Measurements from ENCODE around the gene TRHDE.

Gene TRHDE

DNA sequence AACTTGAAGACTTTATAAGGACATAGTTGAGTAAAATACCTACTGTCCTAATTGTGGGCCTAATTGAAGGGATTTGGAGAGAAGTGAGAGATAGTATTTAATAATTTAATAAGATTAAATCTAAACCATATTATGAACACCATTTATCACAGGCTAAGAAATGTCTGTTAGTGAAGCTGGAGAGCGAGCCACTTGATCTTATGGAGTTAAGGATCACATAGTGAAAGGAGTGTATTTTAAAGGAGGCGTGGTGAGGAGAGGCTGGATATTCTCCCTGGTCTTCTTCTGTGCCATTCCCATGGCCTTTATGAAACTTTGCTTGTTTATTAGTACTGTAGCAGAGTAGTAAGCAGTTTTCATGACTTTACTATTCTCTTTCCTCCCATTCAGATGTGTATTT lies 172.4 kb downstream of the TRHDE start:
- no peak for FAIRE-seq

- FAIRE-seq: no peak
Measured at GRCh38 chr12:72448089-72448488, 175.9 kb downstream of the TRHDE start.

DNA sequence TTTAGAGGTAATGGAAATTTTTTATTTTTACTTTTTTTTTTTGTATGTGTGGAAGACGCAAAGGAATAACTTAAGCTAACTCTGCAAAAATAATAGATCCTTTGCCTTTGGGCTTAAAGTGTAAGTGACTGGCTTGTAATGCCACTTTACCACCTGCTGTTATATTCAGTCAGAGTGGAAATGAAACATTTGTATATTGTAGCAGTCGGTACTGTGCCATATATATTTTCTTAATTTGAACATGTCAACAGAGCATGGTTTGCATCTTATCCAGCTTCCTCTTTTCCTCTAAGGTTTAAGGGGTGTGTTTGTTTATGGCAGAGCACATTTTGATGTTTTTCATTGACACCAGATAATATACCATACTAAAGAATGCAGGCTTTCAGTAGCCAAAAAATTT lies 176.6 kb downstream of the TRHDE start:
- FAIRE-seq: no peak

DNA sequence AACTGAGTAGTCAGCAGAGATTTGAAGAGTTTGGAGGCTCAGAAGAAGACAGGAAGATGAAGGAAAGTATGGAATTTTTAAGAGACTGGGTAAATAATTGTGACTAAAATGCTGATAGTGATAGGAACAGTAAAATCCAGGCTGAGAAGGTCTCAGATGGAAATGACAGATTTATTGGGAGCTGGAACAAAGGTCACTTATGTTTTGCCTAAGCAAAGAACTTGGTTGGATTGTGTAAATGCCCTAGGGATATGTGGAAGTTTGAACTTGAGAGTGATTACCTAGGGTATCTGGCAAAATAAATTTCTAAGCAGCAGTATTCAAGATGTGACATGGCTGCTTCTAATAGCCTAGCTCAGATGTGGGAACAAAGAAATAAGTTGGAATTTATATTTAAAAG lies 180.9 kb downstream of the TRHDE start:
- no peak for FAIRE-seq

- no peak for FAIRE-seq
Measured at GRCh38 chr12:72453550-72453949, 181.4 kb downstream of the TRHDE start.

- FAIRE-seq: no peak
Measured at GRCh38 chr12:72464471-72464870, 192.3 kb downstream of the TRHDE start.

GRCh38 chr12:72465155-72465554 lies 193.0 kb downstream of the TRHDE start:
- peak; percentile 41 for FAIRE-seq

DNA sequence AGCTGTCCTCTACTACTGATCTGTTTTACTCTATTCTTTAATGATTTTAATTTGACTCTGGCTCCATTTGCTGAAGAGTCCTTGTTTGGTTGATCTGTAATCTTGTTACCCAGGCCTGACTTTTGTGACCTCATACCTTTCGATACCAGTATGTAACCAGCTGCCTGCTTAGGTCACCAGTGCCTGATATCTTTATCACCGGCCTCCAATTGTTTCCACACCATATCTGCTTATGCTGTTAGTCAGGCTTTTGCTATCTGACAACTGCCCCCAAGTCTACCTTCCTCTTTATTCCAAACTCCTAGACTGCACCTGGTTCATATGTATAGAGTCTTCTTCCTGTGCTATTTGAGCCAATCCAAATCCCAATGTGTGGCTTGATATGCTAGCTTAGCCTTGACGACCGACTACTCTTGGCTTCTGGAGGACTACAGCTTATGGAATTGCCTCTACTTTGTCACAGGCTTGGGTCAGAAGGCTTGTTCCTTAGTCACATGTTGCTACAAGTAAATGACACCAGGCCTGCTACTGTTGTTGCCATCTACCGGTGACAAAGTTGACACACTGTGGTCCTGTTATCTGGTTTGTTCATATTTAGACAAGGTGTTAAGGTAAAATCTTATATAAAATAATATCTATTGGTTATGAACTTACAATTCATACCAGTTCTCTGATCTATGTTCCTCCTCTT lies 193.9 kb downstream of the TRHDE start:
- no peak for FAIRE-seq

- no peak for FAIRE-seq
Measured at GRCh38 chr12:72467985-72468384, 195.8 kb downstream of the TRHDE start.

- FAIRE-seq: no peak
Measured at GRCh38 chr12:72468505-72468904, 196.3 kb downstream of the TRHDE start.

- no peak for FAIRE-seq
Measured at GRCh38 chr12:72471806-72472205, 199.6 kb downstream of the TRHDE start.

DNA sequence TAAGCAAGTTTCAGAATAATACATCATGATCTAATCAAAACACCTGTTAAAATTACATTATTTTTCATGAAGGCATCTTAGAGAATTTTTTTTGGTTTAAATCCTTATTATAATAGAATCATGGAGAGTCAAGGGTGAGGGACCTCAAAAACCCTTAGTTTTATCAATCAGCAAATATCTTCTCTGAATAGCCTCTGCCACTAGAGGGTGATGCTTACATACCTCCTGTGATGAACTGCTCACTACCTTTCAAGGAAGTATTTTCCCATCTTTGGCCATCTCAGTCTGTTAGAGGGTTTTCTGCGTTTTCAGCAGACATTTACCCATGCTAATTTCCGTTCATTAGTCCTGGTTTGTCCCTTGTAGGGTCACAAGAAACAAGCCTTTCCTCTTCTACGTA lies 200.2 kb downstream of the TRHDE start:
- FAIRE-seq: no peak

GRCh38 chr12:72476301-72476700 lies 204.1 kb downstream of the TRHDE start:
- no peak for FAIRE-seq

DNA sequence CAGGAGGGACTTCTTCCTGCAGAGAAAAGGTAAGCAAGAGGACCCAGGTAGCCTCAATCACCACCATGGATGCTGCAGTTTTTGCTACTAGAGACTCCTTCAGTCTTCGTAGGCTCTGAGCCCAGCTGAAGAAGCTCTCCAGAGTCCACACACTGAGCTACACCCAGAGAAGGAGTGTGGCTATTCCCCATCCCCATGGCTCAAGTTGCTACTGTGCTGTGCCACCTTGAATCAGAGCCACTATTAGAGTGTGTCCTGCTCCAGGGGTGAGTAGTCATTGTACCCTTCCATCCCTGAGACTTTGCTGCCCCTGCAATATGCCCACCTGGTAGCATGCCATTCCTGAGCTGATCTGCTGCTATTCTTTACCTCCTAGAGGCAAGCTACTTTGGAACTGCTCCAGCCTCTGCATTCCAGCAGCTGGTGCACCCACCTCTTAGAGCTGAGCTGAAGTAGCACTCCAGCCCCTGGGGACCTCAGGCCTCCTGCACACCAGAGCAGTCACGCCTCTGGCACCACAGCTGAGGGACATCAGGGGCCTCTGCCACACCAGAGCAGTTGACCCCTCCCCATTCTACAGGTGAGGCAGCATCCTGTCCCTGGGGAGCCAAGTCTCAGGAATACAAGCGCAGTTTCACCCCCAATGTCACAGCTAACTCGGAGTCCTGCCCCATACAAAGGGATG lies 213.0 kb downstream of the TRHDE start:
- FAIRE-seq: no peak

- FAIRE-seq: no peak
Measured at GRCh38 chr12:72491426-72491825, 219.3 kb downstream of the TRHDE start.

- FAIRE-seq: no peak
Measured at GRCh38 chr12:72493407-72493806, 221.2 kb downstream of the TRHDE start.

DNA sequence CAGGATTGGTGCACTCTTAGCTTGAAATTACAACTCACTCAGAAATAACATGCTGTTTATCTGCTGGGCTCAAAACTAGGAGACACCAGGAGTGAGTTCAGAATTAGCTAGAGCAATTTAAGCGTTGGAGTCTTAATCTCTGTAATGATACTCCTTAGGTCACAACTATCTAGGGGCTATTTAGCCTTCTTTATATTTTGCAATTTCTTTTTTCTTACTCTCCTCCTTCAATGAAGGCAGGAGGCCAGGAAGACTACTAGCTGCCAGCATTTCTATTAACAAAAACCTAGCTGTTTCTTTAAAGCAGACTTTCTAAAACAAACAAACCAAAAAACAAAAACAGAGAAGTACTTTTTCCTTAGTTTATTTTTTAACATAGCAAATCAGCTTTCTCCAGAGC lies 226.2 kb downstream of the TRHDE start:
- no peak for FAIRE-seq

- FAIRE-seq: no peak
Measured at GRCh38 chr12:72499244-72499643, 227.1 kb downstream of the TRHDE start.

- no peak for FAIRE-seq
Measured at GRCh38 chr12:72502546-72502945, 230.4 kb downstream of the TRHDE start.

GRCh38 chr12:72505227-72505626 lies 233.1 kb downstream of the TRHDE start:
- no peak for FAIRE-seq

GRCh38 chr12:72509891-72510290 lies 237.7 kb downstream of the TRHDE start:
- FAIRE-seq: no peak

GRCh38 chr12:72510772-72511171 lies 238.6 kb downstream of the TRHDE start:
- no peak for FAIRE-seq

DNA sequence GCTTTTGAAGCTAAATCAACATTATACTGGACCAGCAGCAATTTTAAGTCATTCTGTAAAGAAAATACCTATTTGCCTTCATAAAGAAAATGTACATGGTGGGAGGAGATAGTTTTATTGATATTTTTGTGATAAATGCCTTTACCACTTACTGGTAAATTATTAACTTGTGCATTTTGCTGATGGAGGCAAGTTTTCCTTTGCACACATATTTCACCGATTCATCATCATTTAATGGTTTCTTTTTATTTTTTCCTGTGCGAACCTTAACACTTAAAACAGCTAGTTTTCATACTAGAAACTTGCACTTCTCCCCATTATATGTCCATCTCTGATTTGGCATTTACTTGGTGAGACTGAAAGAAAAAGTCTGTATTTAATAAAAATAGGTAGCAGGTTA lies 239.3 kb downstream of the TRHDE start:
- FAIRE-seq: no peak

GRCh38 chr12:72511906-72512305 lies 239.7 kb downstream of the TRHDE start:
- no peak for FAIRE-seq
